HG03066 (cell line): ENCODE measurements around the gene FLII.

Source experiments
- ATAC-seq: cut with Tn5 transposase; IDR thresholded peaks from one replicate; pipeline ENCODE4 v1.9.1; 2021; ENCODE audit warnings: low read depth; ENCODE audit not compliant: unreplicated experiment

The FLII gene

DNA sequence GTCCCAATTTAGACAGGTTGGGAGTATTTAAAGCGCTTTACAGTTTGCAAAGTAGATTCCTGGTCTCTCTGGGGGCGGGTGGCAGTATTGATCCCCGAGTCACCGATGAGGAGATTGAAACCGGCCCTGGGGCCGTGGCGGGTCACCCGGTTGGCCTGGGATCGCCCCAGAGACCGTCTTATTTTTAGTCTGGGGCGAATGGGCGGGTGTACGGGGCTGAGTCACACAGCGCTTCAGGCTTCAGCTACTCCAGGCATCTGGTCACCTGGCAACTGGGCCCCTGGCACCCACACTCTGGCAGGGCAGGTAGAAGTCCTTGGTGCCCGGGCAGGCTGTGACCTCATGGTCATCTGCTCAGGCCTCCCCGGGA is 2.6 kb upstream of the FLII start:
- peak; percentile 7 for ATAC-seq

DNA sequence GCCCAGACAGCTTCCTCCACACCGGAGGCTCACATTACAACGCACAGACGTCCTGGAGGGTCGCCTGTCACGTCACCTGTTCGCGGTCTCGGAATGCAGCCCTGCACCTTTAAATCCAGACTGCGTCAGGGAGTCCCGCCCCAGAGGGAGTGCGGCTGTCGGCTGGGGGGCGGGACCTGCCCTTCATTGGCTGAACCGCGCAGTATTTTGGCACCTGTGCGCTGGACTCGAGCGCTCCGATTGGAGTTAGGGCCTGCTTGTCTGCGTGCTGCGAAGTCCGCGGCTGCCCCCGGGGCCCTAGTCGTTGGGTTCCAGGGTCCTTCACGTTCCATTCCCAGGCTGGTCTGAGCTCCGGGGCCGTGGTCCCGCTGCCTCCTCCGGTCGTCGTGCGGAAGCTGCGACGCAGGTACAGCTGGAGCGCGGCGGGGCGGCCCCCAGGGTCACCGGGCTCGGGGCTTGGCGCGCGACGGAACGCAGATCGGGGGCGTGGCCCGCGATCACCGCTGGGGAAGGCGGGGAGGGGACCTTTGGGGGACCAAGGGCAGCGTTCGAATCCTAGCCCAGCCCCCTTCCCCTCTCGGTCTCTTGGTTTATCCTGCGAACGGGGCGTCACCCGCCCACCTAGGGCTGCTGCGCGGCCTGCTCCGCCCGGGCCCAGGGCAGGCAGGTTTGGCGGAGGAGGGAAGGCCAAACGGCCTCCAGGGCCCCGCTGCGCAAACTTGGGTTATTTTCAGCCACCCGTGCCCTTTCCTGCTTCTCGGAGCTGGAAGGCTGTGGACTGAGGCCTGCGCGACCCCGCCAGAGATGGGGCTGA is 2.0 kb upstream of the FLII start, which contains the start of gene MIEF2:
TSS of gene MIEF2 (plus strand) at position 331 of the 814 bp plus-strand sequence. CDS start 2,059 bp downstream, outside the sequence.
- ATAC-seq: peak; percentile 80

DNA sequence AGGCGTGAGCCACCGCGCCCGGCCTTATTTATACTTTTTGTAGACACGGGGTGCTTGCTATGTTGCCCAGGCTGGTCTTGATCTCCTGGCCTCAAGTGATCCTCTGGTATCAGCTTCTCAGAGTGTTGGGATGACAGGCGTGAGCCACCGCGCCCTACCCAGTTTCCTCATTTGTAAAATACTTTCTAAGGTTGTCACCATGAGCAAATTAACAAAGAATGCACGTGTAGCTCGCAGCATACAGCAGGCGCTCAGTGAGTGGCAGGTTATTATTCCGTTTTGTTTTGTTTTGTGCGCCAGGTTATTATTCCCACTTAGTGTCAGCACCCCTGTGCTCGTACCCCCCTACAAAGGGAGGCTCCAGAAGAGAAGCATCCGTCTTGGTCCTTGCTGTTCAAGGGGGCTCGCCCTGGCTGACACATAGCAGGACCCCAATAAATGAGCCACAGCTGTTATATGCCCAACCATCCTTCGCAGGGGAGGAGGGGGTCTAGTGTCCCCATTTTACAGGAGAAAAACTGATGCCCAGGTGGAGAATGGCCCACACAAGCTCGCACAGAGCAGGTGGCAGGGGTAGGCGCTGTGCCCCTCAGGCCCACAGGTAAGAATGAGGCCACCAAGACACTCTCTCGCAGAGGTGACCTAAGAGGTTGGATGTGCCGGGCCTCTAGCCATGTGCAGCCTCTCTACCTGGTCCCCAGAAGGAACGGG is 1.2 kb upstream of the FLII start:
- no peak for ATAC-seq

DNA sequence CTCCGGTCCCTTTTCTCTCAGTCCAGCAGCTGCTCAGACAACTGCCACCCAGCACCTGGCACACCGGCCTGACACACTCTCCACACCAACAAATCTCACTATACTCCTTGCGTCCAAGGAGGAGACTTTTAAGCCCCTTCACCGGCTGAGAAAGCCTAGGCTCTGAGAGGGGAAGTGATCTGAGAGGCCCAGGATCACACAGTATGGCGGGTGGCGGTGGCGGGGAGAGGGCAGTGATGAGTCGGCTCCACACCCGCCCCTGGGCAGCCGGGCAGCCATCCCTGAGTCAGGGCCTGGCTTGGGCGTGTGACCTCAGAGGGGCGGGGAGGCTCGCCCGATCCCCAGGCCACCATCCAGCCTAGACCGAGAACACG is 569 bp downstream of the FLII start:
- ATAC-seq: no peak

DNA sequence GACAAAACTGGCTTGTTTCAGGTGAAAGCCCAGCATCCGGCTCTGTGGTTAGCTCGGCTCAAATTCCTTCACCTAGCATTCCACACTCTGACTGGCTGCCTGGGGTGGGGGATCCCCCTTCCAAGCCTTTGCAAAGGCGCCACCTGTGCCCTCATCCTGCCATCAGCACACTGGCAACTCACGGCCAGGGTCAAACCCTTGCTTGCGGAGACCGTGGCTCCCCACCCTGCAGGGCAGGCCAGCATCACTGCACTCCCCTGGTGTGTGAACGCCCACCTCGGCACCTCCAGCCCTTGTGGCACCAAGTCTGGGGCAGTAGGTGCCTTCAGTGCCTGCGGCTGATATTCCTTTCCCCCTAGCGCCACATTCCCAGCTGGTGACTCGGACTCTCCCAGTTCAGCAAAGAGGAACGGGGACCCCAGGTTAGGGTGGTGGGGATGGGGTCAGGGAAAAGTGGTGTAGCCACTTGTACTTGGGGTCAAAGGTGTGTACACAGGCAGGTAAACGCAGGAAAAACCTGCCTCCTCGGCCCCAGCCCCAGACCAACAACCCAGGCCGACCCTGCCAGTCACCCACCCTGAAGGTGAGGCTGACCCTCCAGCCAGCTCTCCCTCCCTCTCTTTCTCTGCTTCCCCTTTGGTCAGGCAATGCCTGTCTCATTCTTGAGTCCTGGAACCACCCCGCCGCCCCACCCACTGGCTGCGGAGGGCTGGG is 1.1 kb downstream of the FLII start:
- no peak for ATAC-seq

DNA sequence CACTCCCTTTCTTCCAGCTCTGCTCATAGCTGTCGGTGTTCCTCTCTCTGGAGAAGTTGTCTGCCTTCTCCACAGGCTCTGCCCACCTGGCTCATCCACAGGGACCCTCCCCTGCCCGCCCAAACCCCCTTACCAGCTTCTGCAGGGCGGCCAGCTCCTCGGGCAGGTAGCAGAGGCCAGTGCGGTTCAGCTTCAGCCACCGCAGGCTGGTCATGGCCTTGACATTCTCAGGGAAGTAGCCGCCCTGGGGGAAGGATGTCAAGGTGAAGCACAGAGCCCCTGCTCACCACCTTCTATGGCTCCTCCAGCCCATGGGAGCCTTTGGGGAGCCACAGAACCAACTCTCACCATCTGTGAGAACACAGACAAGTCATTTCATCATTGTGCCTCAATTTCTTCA is 1.8 kb downstream of the FLII start:
- ATAC-seq: no peak

DNA sequence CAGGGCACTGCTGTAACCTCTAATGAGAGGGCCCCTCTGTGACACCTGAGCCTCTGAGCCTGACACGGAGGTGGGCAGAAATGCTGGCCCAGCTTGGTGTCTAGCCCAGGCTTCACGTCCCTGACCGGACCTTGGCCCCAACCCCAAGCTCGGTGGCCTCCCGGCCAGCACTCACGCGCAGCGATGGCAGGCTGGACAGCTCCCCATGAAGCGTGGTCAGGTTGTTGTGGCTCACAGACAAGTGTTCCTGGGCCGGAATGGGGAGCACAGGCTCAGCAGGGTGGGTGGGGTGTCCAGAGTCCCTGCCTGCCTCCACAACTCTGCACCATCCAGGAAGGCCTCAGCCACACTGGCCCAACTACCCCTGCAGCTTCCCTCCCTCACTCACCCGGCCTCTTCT is 2.2 kb downstream of the FLII start:
- ATAC-seq: no peak

DNA sequence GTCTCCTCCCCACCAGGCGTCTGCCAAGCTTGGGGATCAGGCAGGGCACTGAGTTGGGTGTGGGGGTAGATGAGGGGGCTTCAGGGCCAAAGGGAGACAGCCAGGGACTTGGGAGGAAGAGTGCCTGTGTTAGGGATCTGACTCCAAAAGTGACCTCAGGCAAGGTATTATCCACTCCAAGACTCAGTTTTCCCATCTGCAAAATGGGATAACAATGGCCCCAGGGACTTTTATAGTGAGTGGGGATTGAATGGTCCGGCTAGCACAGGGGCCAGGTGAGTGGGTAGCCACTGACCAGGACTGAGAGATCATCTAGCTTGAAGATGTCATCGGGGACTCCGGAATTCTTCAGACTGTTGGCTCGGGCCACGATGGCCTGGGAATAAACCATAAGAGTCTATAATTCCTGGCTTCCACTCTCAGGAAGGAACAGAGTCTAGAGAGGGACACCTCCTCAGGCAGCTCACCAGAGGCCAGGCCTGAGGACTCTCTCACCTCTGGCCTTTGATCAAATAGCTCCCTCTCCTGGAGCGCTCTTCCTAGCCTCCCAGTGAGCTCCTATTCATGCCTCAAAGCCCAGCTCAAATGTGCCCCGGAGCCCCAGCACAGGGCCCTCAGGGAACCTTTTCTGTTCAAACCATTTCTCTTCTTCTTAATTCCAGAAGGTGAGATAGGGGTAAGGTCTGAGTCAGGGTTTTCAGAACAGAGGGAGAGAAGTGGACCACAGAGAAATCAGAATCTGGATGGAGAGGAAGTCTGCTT is 3.5 kb downstream of the FLII start:
- no peak for ATAC-seq

DNA sequence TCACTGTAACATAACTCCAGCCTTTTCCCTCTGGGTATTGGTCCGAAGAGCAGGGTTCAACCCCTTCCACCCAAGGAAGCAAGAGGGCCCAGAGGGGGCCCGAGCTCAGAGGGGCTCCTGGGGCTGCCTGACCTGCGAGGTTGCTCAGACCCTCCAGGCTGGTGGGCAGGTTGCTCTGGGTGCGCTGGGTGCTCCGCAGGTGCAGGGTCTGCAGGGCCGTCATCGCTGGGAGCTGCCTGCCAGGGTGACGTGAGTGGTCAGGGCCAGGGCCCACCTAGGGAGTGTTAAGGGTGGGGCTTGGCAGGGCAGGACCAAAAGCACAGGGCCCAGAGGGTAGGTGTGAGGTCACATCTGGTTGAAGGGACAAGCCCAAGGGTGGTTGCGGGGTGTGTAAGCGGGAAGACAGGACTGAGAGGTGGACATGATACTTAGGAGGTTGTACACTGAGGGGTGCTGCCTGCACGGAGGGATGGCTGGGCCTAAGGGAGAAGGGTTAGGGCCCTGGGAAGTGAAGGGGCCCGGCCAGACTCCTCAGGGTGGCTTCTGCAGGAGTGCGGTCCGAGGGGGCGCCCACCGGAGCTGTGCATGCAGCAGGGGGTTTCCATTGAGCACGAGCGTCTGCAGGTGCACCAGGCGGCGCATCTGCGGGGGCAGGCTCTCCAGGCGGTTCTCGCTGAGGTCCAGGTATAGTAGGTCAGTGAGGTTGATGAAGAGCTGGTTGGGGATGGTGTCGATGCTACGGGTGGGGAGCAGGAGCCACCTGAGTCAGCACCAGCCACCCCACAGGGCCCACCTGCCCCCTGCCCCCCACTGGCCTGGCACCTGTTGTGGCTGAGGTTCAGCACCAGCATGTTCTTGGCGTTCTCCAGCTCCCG is 4.4 kb downstream of the FLII start:
- ATAC-seq: no peak

DNA sequence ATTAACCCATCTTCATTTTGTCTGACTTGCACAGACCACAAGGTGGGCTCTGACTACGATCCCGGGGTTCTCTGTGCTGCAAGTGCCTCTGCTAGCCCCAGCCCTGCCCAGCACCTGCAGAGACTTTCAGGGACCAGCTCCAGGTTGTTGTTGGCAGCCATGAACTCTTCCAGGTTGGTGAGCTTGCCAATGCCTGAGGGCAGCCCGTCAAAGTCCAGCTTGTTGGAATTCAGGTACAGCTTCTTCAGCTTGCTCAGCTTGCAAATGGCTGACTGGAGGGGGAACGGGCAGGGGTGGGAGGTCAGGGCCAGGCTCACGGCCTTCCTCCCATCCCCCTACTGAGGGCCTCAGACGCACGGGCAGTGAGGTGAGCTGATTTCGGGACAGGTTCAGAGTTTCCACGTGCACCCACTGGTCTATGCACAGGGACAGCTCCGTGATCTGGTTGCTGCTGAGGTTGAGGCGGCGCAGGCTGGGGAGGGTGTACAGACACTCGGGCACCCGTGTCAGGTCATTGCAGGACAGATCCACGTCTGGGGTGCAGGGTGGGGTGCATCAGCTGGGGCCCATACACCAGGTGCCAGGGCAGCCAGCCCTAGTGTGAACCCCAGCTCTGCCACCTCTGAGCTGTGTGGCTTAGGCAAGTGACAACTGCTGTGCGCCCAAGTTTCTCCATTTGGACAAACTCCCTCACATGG is 5.2 kb downstream of the FLII start:
- no peak for ATAC-seq

DNA sequence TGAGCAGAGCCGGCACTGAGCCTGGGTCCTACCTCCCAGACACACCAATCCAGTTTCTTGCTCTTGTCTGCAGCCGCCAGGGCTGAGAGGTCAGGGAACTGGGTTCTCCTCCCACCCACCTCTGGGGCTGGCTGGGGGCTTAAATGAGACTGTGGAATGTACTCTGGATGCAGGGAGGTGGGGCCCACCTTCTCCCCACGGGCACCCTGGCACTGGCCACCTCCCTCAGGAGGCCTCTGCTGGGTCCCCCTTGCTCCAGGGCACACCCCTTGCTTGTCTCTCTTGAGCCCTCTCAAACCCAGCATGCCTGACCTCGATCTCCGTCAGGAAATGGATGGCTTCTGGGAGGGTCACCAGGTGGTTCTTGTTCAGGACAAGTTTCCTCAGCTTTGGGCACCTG is 6.4 kb downstream of the FLII start:
- ATAC-seq: no peak

DNA sequence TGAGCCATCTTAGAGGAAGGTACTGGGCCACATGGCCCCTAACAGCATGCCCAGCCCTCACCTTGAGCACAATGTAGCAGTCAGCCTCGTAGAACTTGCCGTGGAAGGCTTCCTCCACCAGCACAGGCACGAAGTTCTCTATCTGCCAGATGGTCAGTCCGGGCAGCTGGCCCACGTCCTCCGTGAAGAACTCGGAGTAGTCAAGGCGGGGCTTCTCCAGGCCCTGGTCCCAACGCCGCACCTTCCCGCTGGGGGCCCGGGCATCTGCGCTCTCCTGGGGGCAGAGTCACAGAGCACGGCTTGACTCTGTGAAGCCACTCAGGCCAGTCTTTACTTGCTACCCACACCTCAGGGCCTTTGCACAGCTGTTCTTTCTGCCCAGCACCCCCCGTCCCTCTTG is 7.3 kb downstream of the FLII start:
- ATAC-seq: no peak

DNA sequence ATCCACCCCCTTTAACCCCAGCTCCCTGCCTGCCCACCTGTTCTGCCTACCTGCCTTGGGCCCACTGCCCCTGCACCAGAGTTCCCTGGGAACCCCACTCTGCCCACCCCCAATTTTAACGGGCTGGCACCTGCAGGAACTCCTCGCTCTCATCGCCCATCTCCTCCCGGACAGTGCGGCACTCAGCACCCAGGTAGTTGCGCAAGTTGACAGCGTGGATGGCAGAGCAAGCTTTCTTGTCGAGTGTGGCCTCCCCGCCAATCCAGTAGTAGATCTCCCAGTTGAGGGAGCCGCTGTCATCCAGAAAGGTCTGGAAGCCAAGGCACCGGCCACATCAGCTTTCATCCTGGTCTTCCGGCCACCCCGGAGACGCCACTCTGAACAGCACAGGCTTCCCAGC is 7.8 kb downstream of the FLII start:
- ATAC-seq: no peak

DNA sequence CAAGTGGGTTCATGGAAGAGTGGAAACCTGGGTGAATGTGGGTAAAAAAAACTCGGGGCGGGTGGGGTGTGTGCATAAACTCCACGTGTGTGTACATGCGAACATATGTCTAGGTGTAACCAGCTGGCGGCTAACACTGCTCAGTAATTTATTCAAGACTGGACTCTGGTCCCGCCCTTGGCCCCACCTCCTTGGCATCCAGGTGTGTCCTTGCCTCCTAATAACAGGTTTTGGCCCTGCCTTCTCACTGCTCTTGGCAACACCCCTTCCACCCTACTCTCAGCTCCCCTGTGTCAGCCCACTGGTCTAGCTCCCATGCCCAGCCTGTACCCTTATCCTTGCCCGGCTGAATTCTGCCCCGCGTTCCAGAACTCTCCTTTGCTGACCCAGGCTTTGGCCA is 8.3 kb downstream of the FLII start:
- no peak for ATAC-seq

DNA sequence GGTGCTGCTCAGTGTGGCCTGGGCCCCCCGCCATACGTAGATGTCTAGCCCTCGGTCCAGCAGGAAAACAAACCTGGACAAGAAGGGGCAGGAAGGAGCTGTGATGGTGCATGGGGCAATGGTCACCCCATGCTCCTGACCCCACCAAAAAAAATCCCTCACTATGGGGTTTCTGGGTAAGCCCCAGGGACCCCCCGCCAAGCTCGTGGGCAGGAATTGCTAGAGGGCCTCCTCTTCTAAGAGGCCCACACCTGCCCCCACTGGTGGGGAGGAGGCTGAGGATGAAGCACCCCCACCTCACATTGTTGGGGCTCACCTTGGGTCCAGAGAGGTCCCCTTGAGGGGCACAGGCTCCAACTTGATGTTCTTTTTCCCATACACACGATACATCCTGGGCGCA is 9.7 kb downstream of the FLII start:
- no peak for ATAC-seq

DNA sequence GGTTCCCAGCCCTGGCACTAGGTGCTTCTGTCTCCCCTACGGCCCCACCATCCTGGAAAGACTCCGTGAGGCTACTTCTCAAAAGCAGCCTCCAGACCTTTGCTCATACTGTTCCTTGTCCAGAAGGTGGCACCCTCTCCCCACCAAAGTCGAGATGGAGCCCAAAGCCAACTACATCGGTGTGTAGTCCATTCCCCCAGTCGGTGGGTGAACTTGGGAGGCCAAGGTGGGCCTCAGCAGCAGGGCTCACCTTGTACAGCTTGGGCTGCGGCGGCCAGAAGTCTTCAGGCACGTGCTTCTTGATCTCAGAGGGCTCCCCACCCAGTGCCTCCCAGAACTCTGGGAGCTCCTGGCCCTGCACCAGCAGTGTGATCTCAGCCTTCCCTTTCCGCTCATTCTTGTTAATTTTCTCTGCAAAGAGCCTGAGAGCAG is 10.2 kb downstream of the FLII start:
- no peak for ATAC-seq

DNA sequence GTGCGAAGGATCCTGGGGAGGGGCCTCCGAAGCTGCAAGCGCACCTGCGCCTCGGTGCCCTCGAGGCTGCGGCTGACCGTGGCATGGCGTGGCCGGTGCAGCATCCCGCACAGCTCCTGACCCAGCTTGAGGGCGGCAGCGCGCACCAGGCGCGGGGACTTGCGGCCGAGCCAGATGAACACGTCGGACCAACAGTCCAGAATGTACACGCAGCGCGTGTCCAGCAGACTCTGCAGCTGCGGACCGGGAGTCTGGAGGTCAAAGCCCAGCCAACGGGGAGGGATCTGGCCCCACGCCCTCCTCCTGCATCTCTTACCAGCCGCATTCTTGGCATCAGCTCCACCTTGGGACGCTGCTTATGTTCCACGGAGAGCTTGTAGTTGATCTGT is 10.9 kb downstream of the FLII start:
- no peak for ATAC-seq

DNA sequence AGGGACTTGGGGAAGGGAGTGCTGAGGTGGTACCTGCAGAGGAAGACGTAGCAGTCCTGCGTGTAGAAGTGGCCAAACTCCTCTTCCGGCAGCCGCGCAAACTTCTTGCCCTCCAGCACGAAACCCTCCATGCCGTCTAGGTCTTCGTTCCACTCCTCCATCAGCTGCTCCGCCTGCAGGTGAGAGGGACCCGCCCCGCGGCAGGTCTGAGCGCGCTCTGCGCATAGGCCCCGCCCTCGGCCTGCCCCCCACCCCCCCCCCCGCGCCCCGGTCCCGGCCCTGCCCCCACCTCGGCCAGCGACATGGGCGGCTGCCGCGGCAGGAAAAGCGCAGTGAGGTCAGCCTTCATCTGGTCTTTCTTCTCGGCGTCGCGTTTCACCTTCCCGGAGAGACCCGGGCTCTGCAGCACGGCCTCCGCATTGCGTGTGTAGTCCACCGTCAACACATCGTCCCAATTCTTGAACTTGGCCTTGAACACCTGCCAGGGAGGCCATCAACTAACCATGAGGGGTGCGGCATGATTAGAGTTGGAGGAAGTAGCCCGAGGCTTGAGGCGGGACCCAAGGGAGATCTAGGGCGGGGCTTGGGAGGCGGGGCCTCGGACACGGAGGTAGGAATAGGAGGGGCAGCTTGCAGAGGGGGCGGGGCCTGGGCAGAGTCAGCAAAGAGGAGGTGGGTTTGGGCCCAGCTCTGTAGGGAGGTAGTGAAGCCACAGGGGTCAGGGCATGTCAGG is 11.5 kb downstream of the FLII start:
- ATAC-seq: no peak
